CD4-positive, alpha-beta T cell treated with Interleukin-21 for 1 hour (primary cell): ENCODE data around the gene FBXO5.
"Not testable (repeated sequence)": the region's sequence is repeated elsewhere in the genome, so short reads cannot be mapped to it uniquely, and the experiment has no call there.

Experiments used
- DNase-seq: peaks from one replicate; pipeline ENCODE4 v3.0.0-alpha.2; 2020

Gene FBXO5, protein sequence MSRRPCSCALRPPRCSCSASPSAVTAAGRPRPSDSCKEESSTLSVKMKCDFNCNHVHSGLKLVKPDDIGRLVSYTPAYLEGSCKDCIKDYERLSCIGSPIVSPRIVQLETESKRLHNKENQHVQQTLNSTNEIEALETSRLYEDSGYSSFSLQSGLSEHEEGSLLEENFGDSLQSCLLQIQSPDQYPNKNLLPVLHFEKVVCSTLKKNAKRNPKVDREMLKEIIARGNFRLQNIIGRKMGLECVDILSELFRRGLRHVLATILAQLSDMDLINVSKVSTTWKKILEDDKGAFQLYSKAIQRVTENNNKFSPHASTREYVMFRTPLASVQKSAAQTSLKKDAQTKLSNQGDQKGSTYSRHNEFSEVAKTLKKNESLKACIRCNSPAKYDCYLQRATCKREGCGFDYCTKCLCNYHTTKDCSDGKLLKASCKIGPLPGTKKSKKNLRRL

DNA sequence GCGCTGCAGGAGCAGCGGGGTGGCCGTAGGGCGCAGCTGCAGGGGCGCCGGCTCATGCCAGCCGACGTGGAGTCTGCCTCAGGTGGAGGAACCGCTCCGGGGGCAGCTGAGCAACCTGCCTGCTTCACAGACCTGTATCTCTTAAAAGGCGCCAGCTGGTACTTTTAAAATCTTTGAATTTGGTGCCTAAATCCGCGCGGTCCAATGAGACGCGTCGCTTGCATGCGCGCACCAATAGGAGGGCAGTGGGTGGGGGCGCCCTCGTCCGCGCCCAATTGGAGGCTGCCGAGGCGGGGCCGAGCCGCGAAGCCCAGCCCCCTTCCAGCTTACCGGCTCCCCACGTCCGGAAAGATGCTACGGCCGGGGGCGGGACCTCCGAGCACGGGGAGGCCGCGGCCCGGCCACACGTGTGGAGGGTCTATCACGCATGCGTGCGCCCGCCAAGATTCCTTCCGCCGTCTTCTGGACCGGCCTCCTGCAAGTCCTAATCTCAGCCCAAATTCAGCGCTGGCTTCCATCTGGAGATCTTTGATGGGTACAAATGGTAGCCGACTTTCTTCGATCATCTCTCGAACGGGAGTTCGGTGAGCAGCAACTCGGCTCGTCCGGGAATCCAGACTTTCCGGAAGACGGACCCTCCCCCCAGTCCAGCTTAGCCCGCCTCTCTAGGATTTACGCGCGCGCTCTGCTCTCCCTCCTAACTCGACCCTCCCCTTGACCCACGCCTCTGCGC is at the start of gene FBXO5:
TSS of gene FBXO5 (minus strand) at position 138 of the 733 bp plus-strand sequence. CDS start at position 56, 82 bp downstream.
- DNase-seq: peak; percentile 97

DNA sequence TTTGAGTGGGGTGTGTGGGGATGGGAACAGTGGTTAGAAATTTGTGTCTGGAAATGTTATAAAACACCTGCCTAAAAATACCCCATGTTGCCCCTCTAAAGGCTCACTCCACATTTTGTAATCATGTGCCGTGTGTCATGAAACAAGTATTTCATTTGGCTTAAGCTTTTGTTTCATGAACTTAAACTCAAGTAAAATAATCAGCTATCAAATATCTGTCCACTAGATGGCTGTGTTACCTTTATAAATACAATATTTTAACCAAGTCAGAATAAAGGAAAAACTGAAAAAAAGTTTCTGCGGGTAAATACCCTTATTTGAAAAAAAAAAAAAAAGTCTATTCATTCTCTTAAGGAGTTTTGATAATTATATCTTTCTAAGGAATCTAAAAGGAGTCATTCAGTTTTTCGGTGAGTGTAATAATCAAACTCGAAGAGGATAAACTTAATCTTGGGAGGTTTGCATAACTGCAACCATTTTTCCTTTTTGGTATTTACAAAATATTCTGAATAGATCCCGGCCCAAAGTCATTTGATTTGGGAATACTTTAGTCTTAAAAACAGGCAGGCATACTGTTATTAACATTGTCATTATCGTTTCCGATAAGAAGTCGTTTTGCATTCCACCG is 49.5 kb upstream of the FBXO5 start:
- no peak for DNase-seq

DNA sequence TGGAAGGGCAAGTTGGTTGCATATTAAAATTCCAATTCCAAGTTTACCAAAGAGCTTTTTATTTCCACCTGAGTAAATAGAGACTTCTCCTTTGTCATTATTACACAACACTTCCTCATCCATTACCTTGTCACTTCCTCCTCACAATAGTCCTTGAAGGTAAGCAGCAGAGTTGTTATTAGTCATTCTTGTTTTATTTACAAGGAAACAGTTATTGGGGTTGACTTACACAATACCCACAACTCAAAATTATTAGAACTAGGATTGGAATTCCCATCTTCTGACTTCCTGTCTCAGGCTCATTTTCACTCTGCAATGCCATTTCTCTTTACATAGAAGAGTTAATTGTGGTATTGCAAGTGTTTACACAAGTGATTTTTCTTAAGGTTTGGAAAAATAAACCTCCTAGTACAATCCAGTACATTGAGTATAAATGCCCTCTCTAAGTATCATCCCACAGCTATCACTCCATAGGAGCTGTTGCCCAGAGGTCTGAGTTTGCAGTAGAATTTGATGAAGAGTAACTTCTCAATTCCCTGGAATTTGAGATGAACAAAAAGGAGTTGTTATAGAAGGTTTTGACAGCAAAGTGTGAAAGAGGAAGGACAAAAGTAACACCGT is 48.6 kb upstream of the FBXO5 start:
- no peak for DNase-seq

DNA sequence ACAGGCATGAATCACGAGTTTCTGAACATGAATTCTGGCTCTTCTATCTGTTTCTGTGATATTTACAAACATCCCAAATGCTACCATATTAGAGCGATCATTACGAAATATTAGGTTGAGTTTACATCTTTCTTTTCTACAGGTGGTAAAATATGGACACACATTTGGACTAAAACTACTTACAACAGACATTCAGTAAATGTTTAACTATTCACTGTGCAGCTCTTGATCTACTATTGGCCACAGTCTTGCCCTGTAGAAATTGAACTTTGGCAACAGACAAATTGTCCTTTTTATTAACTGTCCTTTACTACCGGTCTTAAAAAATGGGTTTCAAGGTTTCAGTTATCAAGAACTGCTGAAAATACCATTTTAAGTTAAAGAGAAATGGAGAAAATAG is 46.1 kb upstream of the FBXO5 start:
- DNase-seq: no peak

DNA sequence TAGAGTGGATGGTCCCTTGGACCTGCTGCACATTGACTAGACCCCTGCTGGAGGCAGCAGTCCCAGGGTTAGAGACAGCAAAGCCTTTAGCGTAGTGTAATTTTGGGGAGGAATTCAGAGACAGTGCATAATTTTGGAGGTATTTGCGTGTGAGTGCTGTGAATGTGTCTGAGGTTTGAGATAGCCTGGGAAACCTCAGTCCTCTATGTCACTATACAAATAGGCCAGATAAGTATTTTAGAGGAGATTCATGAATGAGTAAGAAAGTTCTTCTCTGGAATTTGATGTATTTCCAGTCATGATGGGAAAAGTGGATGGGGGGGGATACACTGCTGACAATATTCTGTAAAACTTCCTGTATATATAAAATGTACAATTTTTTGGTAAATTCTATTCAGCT is 45.4 kb upstream of the FBXO5 start:
- DNase-seq: no peak

DNA sequence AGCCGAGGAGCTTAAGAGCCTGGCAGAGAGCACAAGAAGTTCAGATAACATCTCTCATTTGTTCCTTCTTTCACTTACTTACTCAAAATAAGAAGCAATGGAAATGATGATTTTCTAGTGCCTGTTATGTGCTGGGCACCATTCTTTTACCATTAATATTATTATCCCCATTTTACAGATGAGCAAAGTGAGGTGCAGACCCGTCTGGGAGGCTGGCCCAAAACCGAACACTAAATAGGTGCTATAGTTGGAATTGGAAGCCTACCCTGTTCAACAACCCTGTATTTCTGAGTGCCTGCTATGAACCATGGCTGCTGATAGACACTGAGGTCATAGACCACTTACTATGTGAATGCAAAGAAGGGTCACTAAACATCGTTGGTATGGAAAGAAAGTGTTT is 44.6 kb upstream of the FBXO5 start:
- DNase-seq: no peak

DNA sequence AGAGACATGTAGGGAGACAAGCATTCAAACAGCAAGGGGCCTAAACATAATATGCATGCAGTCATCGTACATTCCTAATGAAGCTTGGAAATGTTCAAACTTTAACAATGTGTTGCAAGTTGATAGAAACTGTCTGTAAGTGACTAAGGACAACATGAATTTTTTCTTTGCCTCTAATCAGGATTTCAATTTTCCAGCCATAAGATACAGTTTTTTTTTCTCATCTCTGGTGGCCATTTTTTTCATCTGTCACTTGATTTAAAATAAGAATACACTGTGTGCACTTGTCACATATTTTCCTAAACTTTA is 41.8 kb upstream of the FBXO5 start:
- DNase-seq: no peak

DNA sequence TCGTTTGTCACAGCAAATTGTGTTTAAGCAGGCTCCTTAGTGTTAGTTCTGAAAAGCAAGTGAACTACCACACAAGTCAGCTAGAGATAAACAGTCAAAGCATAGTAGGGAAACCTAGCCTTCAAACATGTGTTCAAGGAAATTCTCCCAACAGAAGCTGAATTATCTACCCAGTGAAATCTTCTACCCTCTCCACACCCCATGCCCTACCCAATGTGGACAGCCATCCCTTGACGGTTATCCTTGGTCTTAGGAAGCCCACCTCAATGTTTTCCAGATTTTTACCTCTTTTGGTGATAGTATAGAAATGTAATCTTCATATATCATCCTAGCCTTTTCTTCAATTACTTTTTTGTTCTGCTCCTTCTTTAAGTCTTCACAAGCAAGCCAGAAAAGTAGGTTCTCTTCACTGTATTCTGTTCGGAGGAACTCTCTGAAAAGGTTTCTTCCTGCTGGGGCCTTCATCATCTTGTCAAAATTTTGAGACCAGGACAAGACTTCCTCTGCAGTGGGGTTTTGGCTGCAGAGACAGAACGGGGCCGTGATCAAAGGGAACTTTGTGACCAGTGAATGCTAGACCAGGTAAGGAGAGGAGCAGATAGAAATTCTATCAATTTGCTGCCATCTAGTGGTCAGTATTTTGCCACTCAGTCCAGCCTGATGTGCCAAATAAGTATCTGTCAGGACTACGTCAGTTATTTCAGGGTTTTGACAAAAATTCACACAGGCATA is 41.3 kb upstream of the FBXO5 start:
- DNase-seq: peak; percentile 69

DNA sequence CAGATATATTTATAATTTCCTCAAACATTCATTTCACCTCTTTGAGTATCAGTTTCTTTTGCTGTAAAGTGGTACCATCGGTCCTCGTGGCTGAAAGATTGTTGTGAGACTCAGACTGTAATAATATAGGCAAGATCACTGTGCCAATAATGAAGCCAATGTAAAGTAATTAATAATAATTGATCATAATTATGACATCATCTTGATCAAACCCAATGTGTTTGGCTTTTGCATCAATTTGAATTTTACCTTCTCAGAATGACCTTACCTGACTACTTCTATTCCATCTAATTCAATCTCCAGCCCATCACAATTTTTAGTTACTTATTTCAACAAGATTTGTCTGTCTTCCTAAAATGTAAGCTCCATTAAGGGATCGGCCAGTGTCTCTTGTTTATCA is 35.5 kb upstream of the FBXO5 start:
- no peak for DNase-seq

DNA sequence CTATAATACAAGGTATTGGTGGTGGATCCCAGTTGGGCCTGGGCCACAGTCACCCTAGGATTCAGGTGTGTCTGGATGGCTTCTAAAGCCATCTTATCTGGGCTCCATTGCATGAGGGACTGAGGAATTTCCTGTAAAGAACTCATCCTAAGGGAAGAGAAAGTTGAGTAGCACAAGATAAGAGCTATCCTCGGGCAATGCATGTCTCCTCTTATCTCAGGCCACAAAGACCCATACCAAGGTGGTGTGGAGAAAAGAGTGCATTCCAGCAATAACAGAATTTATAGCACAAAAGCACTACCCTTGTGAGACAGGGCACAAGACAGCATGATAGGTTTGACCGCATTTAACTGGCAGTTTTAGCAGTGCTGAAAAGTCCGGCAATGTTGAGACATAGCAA is 34.0 kb upstream of the FBXO5 start:
- DNase-seq: no peak

DNA sequence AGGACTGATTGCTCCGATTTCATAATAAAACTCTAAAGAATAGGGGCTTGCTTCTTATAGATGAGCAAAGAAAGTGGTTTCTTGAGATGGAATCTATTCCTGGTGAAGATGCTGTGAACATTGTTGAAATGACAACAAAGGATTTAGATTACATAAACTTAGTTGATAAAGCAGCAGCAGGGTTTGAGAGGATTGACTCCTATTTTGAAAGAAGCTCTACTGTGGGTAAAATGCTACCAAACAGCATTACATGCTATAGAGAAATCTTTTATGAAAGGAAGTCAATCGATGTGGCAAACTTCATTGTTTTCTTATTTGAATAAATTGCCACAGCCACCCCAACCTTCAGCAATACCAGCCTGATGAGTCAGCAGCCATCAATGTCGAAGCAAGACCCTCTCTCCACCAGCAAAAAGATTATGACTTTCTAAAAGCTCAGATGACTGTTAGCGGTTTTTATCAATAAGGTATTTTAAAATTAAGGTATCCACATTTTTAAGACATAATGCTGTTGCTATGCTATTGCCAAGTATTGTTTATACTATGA is 32.3 kb upstream of the FBXO5 start:
- no peak for DNase-seq

DNA sequence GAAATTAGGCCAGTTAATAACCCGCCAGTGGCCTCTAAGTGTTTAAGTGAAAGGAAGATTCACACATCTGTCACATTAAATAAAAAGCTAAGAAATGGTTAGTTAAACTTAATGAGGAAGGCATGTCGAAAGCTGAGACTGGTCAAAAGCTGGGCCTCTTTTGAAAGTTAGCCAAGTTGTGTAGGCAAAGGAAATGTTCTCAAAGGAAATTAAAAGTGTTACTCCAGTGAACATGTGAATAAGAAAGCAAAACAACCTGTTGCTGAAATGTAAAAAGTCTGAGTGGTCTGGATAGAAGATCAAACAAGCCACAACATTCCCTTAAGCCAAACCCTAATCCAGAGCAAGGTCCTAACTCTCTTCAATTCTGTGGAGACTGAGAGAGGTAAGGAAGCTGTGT is 30.6 kb upstream of the FBXO5 start:
- DNase-seq: no peak

DNA sequence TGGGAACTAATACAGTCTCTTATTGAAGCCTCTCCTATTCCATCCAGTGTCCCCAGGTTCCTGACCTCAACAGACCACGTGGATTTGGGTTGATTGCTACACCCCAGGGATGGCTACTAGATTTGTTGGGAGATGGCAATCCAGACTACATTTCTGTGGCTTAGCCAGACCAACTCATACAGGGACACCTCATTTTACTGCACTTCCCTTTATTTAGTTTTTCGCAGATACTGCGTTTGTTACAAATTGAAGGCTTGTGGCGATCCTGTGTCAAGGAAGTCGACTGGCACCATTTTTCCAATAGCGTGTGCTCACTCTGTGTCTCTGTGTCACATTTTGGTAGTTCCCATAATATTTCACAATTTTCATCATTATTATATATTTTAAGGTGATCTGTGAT is 30.0 kb upstream of the FBXO5 start:
- no peak for DNase-seq

DNA sequence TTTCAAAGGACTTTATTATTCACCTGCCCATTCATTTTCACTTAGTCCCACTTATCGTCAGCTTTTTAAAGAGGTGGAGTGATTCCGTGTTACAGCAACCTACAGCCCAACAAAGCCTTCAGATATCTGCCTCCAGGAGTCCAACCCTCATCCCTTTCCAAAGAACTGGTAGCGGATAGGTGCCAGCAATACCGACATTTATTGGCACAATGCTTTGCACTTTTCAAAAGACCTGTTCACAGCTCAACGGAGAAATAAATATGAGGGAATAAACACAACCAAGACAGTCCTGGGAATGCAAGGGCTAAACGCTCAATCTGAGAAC is 20.5 kb upstream of the FBXO5 start:
- no peak for DNase-seq

DNA sequence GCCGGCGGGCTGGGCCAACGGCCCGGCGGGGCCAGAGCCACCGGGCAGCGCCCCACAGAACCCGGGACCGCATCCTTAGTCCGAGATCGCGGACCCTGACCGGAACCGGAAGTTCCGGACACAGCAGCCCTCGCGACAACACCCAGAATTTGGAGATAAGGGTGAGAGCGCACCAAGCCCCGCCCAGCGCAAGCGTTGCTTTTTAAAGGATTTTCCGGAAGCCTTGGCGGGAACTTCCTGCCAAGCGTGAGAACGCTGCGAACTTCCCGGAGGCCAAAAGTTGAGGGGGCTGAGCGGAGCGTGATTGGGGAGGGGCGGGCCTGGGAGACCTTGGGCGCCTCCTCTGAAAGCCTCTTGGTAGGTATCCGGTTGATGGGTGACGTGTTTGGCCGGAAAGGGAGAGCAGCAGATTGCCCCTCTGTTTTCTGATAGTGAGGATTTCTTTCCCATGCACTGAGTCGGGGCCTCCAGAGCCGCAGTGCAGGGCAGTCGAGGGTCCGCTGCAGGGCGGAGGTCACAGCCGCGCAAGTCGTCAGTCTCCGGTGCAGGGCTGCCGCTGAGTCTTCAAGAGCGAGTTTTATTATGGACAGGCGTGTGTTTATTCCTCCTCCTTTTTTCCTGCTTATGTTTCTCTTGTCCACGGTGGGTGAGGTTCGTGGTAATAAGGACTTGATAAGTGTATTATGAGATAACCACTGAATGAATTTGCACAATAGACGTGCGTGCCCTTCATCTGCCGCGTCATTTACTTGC is 19.9 kb upstream of the FBXO5 start, which contains the start of gene MTRF1L:
TSS of gene MTRF1L (minus strand) at position 97 of the 753 bp plus-strand sequence. CDS start at position 73, 24 bp downstream.
- DNase-seq: peak; percentile 91

DNA sequence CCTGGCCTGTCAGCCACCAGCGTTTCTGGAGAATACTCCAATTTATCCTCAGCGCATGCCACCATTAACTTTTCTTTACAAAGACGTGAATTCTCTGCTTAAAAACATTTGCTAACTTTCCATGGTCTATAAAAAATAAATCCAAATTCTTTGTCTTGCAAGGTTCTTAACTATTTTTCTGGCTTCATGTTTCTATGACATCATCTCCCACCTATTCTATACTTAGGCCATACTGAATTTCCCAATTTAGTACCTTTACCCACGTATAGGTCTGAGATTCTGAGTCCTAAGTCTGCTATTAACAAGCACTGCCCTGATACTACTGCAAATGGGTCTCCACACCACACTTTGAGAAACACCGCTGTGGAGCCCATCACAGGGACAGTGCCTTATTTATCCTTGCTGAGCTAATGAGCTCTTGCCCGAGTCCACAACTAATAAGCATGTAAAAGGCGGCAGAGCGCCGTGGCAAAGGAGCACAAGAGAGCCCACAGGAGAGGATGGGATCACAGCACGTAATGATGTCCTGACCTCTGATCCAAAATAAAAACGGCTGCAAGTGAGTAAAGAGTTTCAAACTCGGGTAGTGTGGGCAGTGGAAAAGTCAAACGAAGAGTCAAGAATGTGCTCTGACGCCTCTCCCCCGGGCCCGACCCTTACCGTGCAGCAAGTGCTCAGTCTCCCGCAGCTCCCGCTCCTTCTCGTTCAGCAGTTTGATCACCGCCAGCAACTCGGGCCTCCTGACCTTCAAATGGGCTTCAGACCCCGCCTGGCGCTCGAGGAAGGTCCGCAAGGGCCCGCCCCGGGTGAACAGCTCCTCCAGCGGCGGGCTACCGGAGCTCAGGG is 19.1 kb upstream of the FBXO5 start:
- no peak for DNase-seq

DNA sequence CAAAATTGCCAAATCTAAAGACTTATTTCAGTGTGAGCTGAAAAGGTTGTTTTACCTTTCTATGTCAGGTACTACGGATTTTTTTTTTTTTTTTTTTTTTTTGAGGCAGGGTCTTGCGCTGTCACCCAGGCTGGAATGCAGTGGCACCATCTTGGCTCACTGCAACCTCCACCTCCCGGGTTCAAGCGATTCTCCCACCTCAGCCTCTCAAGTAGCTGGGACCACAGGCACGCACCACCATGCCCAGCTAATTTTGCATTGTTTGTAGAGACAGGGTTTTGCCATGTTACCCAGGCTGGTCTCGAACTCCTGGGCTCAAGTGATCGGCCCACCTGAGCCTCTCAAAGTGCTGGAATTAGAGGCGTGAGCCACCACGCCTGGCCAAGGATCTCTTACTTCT is 17.9 kb upstream of the FBXO5 start:
- DNase-seq: not testable (repeated sequence)

DNA sequence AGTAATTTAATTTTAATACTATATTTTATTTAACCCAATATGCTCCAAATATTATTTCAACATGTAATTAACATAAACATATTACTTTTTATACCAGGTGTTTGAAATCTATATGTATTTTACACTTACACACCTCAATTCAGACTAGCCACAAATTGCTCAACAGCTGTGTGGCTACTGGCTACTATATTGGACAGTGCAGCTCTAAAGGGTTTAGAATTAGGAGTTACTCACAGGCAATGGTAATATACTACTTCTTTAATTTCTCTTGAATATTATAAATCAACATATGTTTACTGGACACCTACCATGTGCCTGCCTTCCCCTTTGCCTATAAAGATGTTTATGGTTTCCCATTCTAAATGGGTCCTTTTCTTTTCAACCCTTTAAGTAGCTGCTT is 17.4 kb upstream of the FBXO5 start:
- DNase-seq: no peak

DNA sequence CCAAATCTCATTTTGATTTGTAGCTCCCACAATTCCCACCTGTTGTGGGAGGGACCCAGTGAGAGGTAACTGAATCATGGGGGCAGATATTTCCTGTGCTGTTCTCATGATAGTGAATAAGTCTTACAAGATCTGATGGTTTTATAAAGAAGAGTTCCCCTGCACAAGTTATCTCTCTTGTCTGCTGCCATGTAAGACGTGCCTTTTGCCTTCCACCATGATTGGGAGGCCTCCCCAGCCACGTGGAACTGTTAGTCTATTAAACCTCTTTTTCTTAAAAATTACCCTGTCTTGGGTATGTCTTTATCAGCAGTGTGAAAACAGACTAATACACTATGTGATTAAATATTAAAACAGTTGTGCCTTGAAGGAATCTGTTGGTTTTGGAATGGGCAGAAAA is 16.7 kb upstream of the FBXO5 start:
- DNase-seq: not testable (repeated sequence)

DNA sequence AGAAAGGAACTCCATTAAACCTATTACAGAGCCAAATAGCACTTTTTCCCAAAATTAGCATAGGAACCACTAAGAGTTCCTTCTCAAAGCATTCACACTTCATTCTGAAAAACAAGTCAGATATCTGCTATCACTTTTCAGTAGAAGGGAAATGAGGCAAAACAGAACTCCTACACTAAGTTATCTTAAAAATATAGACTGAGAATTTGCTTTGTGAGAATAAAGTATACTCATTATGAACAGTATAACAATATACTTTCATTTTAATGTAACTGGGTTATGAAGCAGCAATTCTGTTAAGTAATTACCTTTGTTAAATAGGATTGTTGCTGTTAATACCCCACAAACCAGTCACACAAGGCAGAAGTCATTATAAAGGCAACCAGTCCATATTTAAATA is 11.0 kb upstream of the FBXO5 start:
- DNase-seq: no peak

DNA sequence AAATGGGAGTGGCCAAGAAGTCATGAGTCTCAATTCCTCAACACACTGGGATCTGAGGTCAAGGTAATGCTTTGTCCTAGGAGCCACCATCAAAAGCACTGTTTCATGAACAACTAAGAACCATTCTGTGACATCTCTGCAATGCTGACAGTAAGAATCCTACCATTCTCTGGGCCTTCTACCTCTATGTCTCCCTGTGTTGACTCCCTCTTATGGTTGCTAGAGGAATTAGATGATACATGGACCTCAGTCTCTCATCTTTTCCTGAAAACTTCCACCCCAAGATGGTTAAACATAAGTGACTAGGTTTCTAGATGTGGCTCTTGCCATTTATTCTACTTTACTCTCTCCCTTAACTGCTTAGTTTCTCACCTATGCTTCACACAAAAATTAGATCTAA is 10.6 kb upstream of the FBXO5 start:
- no peak for DNase-seq
